Liver (tissue), 9 donors: Measurements from ENCODE around the gene TACC2. TPM values are rescaled to one million over a fixed set of nuclear protein-coding genes. Genes with fewer than 3 reads are reported as not detected.

Source experiments
- DNase-seq: peaks from one replicate; pipeline ENCODE4 v3.0.0-alpha.2; 2017; ENCODE audit warnings: low spot score
- H3K27ac ChIP-seq, 2 donors: one replicate each; pipeline ENCODE4 v1.7.0; 2013; ENCODE audit warnings: inconsistent platforms in 2 of 2, low read length in 2 of 2, control low read depth in 1 of 2, low read depth in 1 of 2, mild to moderate bottlenecking in 1 of 2
- H3K27me3 ChIP-seq, 4 donors: one replicate each; pipeline versions ENCODE4 v1.6.1 to v1.7.0; 2013; ENCODE audit warnings: low read length in 3 of 4, inconsistent platforms in 1 of 4, mild to moderate bottlenecking in 1 of 4, moderate library complexity in 1 of 4; ENCODE audit not compliant: control insufficient read depth in 4 of 4, insufficient read depth in 4 of 4
- H3K36me3 ChIP-seq, 4 donors: one replicate each; pipeline versions ENCODE4 v1.6.1 to v1.7.0; 2013; ENCODE audit warnings: low read length in 3 of 4, mild to moderate bottlenecking in 3 of 4, low read depth in 1 of 4, moderate library complexity in 1 of 4; ENCODE audit not compliant: control insufficient read depth in 4 of 4, insufficient read depth in 3 of 4
- H3K4me1 ChIP-seq, 4 donors: one replicate each; pipeline versions ENCODE4 v1.6.1 to v1.7.0; 2013; ENCODE audit warnings: low read length in 3 of 4, mild to moderate bottlenecking in 3 of 4, moderate library complexity in 1 of 4; ENCODE audit not compliant: control insufficient read depth in 4 of 4, insufficient read depth in 4 of 4
- H3K4me3 ChIP-seq, 3 donors: one replicate each; pipeline versions ENCODE4 v1.6.1 to v1.7.0; 2013; ENCODE audit warnings: low read length in 3 of 3, control low read depth in 1 of 3, low read depth in 1 of 3, mild to moderate bottlenecking in 1 of 3
- H3K9ac ChIP-seq, 2 donors: one replicate each; pipeline ENCODE4 v1.7.0; 2013; ENCODE audit warnings: low read length in 2 of 2, mild to moderate bottlenecking in 2 of 2, moderate library complexity in 2 of 2, control low read depth in 1 of 2, low read depth in 1 of 2
- H3K9me3 ChIP-seq, 4 donors: one replicate each; pipeline versions ENCODE4 v1.6.1 to v1.7.0; 2013; ENCODE audit warnings: low read length in 3 of 4; ENCODE audit not compliant: control insufficient read depth in 4 of 4
- ATF3 ChIP-seq: IDR thresholded peaks from 2 replicates; pipeline ENCODE4 v1.6.1; 2016; ENCODE audit warnings: antibody characterized with exemption
- CTCF ChIP-seq: fragments of 150-350 bp; IDR thresholded peaks from 2 replicates; pipeline ENCODE4 v1.5.1; 2017; ENCODE audit warnings: improper control_type of control experiment, low read depth, low read length; ENCODE audit not compliant: missing input control
- EGR1 ChIP-seq, 2 donors: IDR thresholded peaks; 2 replicates each; pipeline ENCODE4 v1.6.1; 2016 to 2018; ENCODE audit warnings: antibody characterized with exemption in 2 of 2, low read depth in 2 of 2
- FOXA1 ChIP-seq: IDR thresholded peaks from 2 replicates; pipeline ENCODE4 v1.6.1; 2016; ENCODE audit warnings: antibody characterized with exemption
- FOXA2 ChIP-seq: IDR thresholded peaks from 2 replicates; pipeline ENCODE4 v1.6.1; 2016; ENCODE audit warnings: antibody characterized with exemption
- GABPA ChIP-seq, 2 donors: IDR thresholded peaks in 1 of 2; conservative IDR thresholded peaks in 1 of 2; 2 replicates each; pipeline ENCODE4 v1.6.1; 2016; ENCODE audit warnings: antibody characterized with exemption in 2 of 2, mild to moderate bottlenecking in 1 of 2, moderate library complexity in 1 of 2
- HNF4A ChIP-seq, 2 donors: conservative IDR thresholded peaks; 2 replicates each; pipeline ENCODE4 v1.6.1; 2016; ENCODE audit warnings: antibody characterized with exemption in 2 of 2, mild to moderate bottlenecking in 2 of 2
- HNF4G ChIP-seq: IDR thresholded peaks from 2 replicates; pipeline ENCODE4 v1.6.1; 2016; ENCODE audit warnings: antibody characterized with exemption
- JUND ChIP-seq, 2 donors: IDR thresholded peaks; 2 replicates each; pipeline ENCODE4 v1.6.1; 2016; ENCODE audit warnings: antibody characterized with exemption in 2 of 2
- MAX ChIP-seq: IDR thresholded peaks from 2 replicates; pipeline ENCODE4 v1.6.1; 2016; ENCODE audit warnings: antibody characterized with exemption
- NR2F2 ChIP-seq: IDR thresholded peaks from 2 replicates; pipeline ENCODE4 v1.6.1; 2016; ENCODE audit warnings: antibody characterized with exemption
- REST ChIP-seq: IDR thresholded peaks from 2 replicates; pipeline ENCODE4 v1.6.1; 2016; ENCODE audit warnings: antibody characterized with exemption, mild to moderate bottlenecking
- RXRA ChIP-seq, 2 donors: IDR thresholded peaks; 2 replicates each; pipeline ENCODE4 v1.6.1; 2017 to 2018; ENCODE audit warnings: antibody characterized with exemption in 2 of 2, mild to moderate bottlenecking in 1 of 2
- SP1 ChIP-seq: IDR thresholded peaks from 2 replicates; pipeline ENCODE4 v1.6.1; 2018; ENCODE audit warnings: antibody characterized with exemption, mild to moderate bottlenecking
- TAF1 ChIP-seq: conservative IDR thresholded peaks from 2 replicates; pipeline ENCODE4 v1.6.1; 2016; ENCODE audit warnings: antibody characterized with exemption, mild to moderate bottlenecking
- YY1 ChIP-seq: IDR thresholded peaks from 2 replicates; pipeline ENCODE4 v1.6.1; 2016; ENCODE audit warnings: antibody characterized with exemption, mild to moderate bottlenecking
- ZBTB33 ChIP-seq: IDR thresholded peaks from 2 replicates; pipeline ENCODE4 v1.6.1; 2016; ENCODE audit warnings: antibody characterized with exemption
- WGBS: extraction: QIAGEN DNeasy Blood & Tissue Kit; methylation state at CpG from one replicate; pipeline ENCODE4 v1.1.7; 2013; 5-methylcytosine and 5-hydroxymethylcytosine counted together
- polyA plus RNA-seq, 2 donors: library from polyadenylated mRNA; stranded (reverse) in 1 of 2; unstranded in 1 of 2; fragments of 200-250 nt in 1 of 2; fragments of >200 nt in 1 of 2; fragmentation: Nextera tagmentation in 1 of 2; extraction: Ambion mirVana in 1 of 2; gene quantifications; one replicate each; pipeline versions ENCODE4 v1.2.1 to v1.2.3, GENCODE V29; 2013 to 2015
- total RNA-seq, 2 donors: library from RNA; depleted of rRNA; stranded (reverse); fragments of >200 nt; gene quantifications; one replicate each; pipeline ENCODE4 v1.2.3, GENCODE V29; 2014
- donor health status: healthy.
- donor health status: healthy.
- donor health status: healthy.
- donor health status: healthy.
- donor health status: healthy.

The TACC2 gene
- total and polyA plus RNA-seq, 4 donors = 1.5 to 9.1 (median 7.8) TPM

GRCh38 chr10:122199689-122200088 lies 210.7 kb downstream of the TACC2 start:
- no peak for TF ChIP-seq TAF1
- no peak for TF ChIP-seq CTCF
- no peak for TF ChIP-seq JUND (IDR thresholded peaks at IDR 0.05)
- no peak for TF ChIP-seq EGR1 (IDR thresholded peaks at IDR 0.05; ENCODE audit: low read depth in 2 of 2)
- no peak for TF ChIP-seq FOXA2
- no peak for TF ChIP-seq REST
- no peak for TF ChIP-seq HNF4A (conservative IDR thresholded peaks at IDR 0.05)
- TF ChIP-seq GABPA (IDR thresholded peaks at IDR 0.05 in 1 of 2, conservative IDR thresholded peaks at IDR 0.05 in 1 of 2) = no peak
- TF ChIP-seq ATF3 = no peak
- TF ChIP-seq RXRA (IDR thresholded peaks at IDR 0.05) = no peak
- no peak for TF ChIP-seq YY1
- no peak for TF ChIP-seq FOXA1
- TF ChIP-seq SP1 = no peak
- no peak for TF ChIP-seq NR2F2
- Histone ChIP-seq H3K27me3 (no peaks in the 10 kb centered on the region), H3K27ac (no peak overlapping the region), H3K4me3 (no peak overlapping the region), H3K9me3 (no peaks in the 10 kb centered on the region), H3K4me1 (peaks cover 3 to 6% (median 5%) of the 10 kb centered on the region in 4 donors), H3K36me3 (peaks cover 0 to 10% (median 3%) of the 10 kb centered on the region in 4 donors), H3K9ac (no peak overlapping the region)
- no peak for DNase-seq
- WGBS = 98% methylated on average over 6 of the region's 6 CpGs

- H3K27ac ChIP-seq = no peak overlapping the region
- no peaks in the 10 kb centered on the region for H3K27me3 ChIP-seq
- peaks cover 0 to 7% (median 2%) of the 10 kb centered on the region in 4 donors for H3K36me3 ChIP-seq
- DNase-seq = no peak
- no peaks in the 10 kb centered on the region for H3K9me3 ChIP-seq
- H3K9ac ChIP-seq = no peak overlapping the region
- WGBS = 98% methylated on average over 9 of the region's 9 CpGs
- no peak overlapping the region for H3K4me3 ChIP-seq
- peaks cover 3 to 6% (median 5%) of the 10 kb centered on the region in 4 donors for H3K4me1 ChIP-seq
- no peak for TF ChIP-seq YY1
- TF ChIP-seq HNF4G = no peak
- no peak for TF ChIP-seq MAX
- no peak for TF ChIP-seq RXRA (IDR thresholded peaks at IDR 0.05)
- TF ChIP-seq EGR1 (IDR thresholded peaks at IDR 0.05; ENCODE audit: low read depth in 2 of 2) = no peak
- TF ChIP-seq ZBTB33 = no peak
- no peak for TF ChIP-seq FOXA1
- TF ChIP-seq TAF1 = no peak
- no peak for TF ChIP-seq HNF4A (conservative IDR thresholded peaks at IDR 0.05)
- TF ChIP-seq ATF3 = no peak
- no peak for TF ChIP-seq CTCF
- TF ChIP-seq NR2F2 = no peak
- no peak for TF ChIP-seq SP1
- no peak for TF ChIP-seq FOXA2
- TF ChIP-seq JUND (IDR thresholded peaks at IDR 0.05) = no peak
- no peak for TF ChIP-seq REST
Measured at GRCh38 chr10:122201401-122201800, 212.4 kb downstream of the TACC2 start.
